AG04450 (cell line): ENCODE measurements around the gene EFCAB11. TPM values are rescaled to one million over a fixed set of nuclear protein-coding genes. Genes with fewer than 3 reads are reported as not detected.

ENCODE experiments used
- CTCF ChIA-PET: fragments of 300-600, 350-600 bp; formaldehyde crosslinking; extraction: SDS; loops from one replicate; lab custom pipeline; 2022; ENCODE audit warnings: antibody characterized with exemption, inconsistent platforms; lab: Charles Lee
- POLR2A ChIA-PET: fragments of 350-600 bp; formaldehyde crosslinking; extraction: SDS; loops from one replicate; lab custom pipeline; 2021; ENCODE audit warnings: antibody characterized with exemption, inconsistent platforms; lab: Yijun Ruan, JAX
- DNase-seq: peaks from one replicate; pipeline ENCODE4 v3.0.0-alpha.2; 2011; ENCODE audit warnings: low read depth, low spot score
- H3K27ac ChIP-seq: one replicate; pipeline ENCODE4 v1.5.1; 2012; ENCODE audit warnings: low read depth, low read length, control low read depth
- H3K27me3 ChIP-seq: one replicate; pipeline ENCODE4 v1.6.0; 2012; ENCODE audit warnings: low read length; ENCODE audit not compliant: control insufficient read depth, insufficient read depth
- H3K4me3 ChIP-seq: 2 replicates; pipeline ENCODE4 v1.5.1; 2011; ENCODE audit warnings: mild to moderate bottlenecking, low read depth, low read length, control low read depth
- H3K9me3 ChIP-seq: 2 replicates; pipeline ENCODE4 v1.5.1; 2012; ENCODE audit warnings: low read length; ENCODE audit not compliant: control insufficient read depth, insufficient read depth
- CTCF ChIP-seq: IDR thresholded peaks from 2 replicates; pipeline ENCODE4 v1.5.1; 2011; ENCODE audit warnings: low read depth, low read length, control low read depth, inconsistent platforms
- polyA plus RNA-seq: library from polyadenylated mRNA; depleted of rRNA; stranded (reverse); fragments of >200 nt; gene quantifications from 2 replicates; pipeline ENCODE4 v1.2.3, GENCODE V29; 2011

Gene EFCAB11
- polyA plus RNA-seq, 1 experiment, result 5.9 TPM

GRCh38 chr14:89965839-89966238 is 11.3 kb upstream of the EFCAB11 start:
- ChIA-PET POLR2A (no interaction called here), CTCF (interaction anchor here (7.4 kb wide), 1 partner anchor 7 kb away, joined by 87 read pairs; no protein-coding TSS in a partner anchor)
- TF ChIP-seq CTCF, result no peak
- H3K9me3 ChIP-seq, result no peaks in the 10 kb centered on the region
- no peak for DNase-seq
- no peak overlapping the region for H3K4me3 ChIP-seq
- no peaks in the 10 kb centered on the region for H3K27me3 ChIP-seq
- no peak overlapping the region for H3K27ac ChIP-seq

- H3K4me3 ChIP-seq, result no peak overlapping the region
- no peak for DNase-seq
- CTCF ChIA-PET, result interaction anchor here (7.4 kb wide), 1 partner anchor 10 kb away, joined by 87 read pairs; no protein-coding TSS in a partner anchor
- TF ChIP-seq CTCF, result no peak
- H3K27ac ChIP-seq, result no peak overlapping the region
- H3K9me3 ChIP-seq, result no peaks in the 10 kb centered on the region
- POLR2A ChIA-PET, result no interaction called here
- no peaks in the 10 kb centered on the region for H3K27me3 ChIP-seq
Measured at GRCh38 chr14:89963288-89963978, 8.9 kb upstream of the EFCAB11 start.

GRCh38 chr14:89960914-89961313 is 6.4 kb upstream of the EFCAB11 start:
- DNase-seq, result no peak
- H3K4me3 ChIP-seq, result no peak overlapping the region
- TF ChIP-seq CTCF, result no peak
- ChIA-PET CTCF (interaction anchor here (0.6 to 7.4 kb wide), 2 partner anchors 12 to 22 kb away, joined by 4 to 87 read pairs; no protein-coding TSS in a partner anchor), POLR2A (no interaction called here)
- no peak overlapping the region for H3K27ac ChIP-seq
- H3K27me3 ChIP-seq, result no peaks in the 10 kb centered on the region
- peaks cover 6% of the 10 kb centered on the region; the same call in 1 of the 2 replicates for H3K9me3 ChIP-seq

DNA sequence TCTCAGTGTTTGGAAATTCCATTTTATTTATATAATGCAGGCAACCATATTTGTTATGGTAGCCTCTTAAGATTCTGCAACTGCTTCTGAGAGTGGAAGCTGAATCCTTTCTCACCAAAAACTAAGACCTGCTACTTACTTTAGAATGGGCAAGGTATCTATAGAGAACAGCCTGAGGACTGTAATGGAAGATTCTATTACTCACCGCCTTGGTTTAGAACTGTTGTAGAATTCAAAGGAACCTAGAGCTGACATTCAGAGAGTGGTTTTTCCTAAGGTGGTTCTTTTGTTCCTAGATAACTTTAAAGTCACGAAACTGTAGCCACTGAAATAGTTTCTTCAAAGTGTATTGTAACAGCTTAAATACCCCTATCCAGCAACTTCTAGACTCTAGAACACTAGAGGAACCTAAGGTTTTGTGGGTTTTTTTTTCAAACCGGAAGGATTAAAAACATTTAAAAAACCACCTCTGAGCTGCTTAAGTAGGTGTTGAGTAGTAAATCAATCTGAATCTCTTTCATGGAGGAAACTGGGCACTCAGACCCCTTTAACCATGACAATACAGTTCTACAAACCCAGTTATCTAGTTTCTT is 5.4 kb upstream of the EFCAB11 start:
- Histone ChIP-seq H3K9me3 (peaks cover 6% of the 10 kb centered on the region; the same call in 1 of the 2 replicates), H3K27me3 (no peaks in the 10 kb centered on the region), H3K27ac (no peak overlapping the region), H3K4me3 (no peak overlapping the region)
- ChIA-PET CTCF (interaction anchor here (1.1 to 7.4 kb wide), 2 partner anchors 11 to 13 kb away, joined by 3 to 87 read pairs; no protein-coding TSS in a partner anchor), POLR2A (interaction anchor here (0.6 kb wide), 1 partner anchor 1539 kb away, joined by 3 read pairs; no protein-coding TSS in a partner anchor)
- DNase-seq, result no peak
- TF ChIP-seq CTCF, result no peak

GRCh38 chr14:89958966-89959365 is 4.4 kb upstream of the EFCAB11 start:
- peaks cover 6% of the 10 kb centered on the region; the same call in 1 of the 2 replicates for H3K9me3 ChIP-seq
- no peak overlapping the region for H3K27ac ChIP-seq
- POLR2A ChIA-PET, result no interaction called here
- no peak for TF ChIP-seq CTCF
- H3K4me3 ChIP-seq, result no peak overlapping the region
- no peaks in the 10 kb centered on the region for H3K27me3 ChIP-seq
- no peak for DNase-seq
- CTCF ChIA-PET, result interaction anchor here (7.4 kb wide), 1 partner anchor 14 kb away, joined by 87 read pairs; no protein-coding TSS in a partner anchor
